Hepatocyte (in vitro differentiated cells): Measurements from ENCODE around the gene C11orf98. TPM values are rescaled to one million over a fixed set of nuclear protein-coding genes. Genes with fewer than 3 reads are reported as not detected.

Experiments
- DNase-seq: peaks from one replicate; pipeline ENCODE4 v3.0.0-alpha.2; 2016; ENCODE audit warnings: low spot score
- H2AFZ ChIP-seq: fragments of 200-600 bp; sonication (generic); 2 replicates; pipeline ENCODE4 v1.6.0; 2016; ENCODE audit warnings: antibody characterized with exemption, mild to moderate bottlenecking
- H3K27ac ChIP-seq: fragments of 200-600 bp; sonication (generic); 2 replicates; pipeline ENCODE4 v1.5.1; 2016; ENCODE audit warnings: mild to moderate bottlenecking
- H3K27me3 ChIP-seq: fragments of 200-600 bp; sonication (generic); 2 replicates; pipeline ENCODE4 v1.6.1; 2016
- H3K36me3 ChIP-seq: fragments of 200-600 bp; sonication (generic); replicated peaks from 2 replicates; pipeline ENCODE4 v1.5.1; 2016; ENCODE audit warnings: low read depth; ENCODE audit not compliant: insufficient read depth
- H3K4me1 ChIP-seq: fragments of 200-600 bp; sonication (generic); 2 replicates; pipeline ENCODE4 v1.5.1; 2016; ENCODE audit warnings: mild to moderate bottlenecking, moderate library complexity; ENCODE audit not compliant: insufficient read depth
- H3K4me2 ChIP-seq: fragments of 200-600 bp; sonication (generic); 2 replicates; pipeline ENCODE4 v1.6.0; 2016
- H3K4me3 ChIP-seq: fragments of 200-600 bp; sonication (generic); 2 replicates; pipeline ENCODE4 v1.5.1; 2016; ENCODE audit warnings: mild to moderate bottlenecking
- H3K79me2 ChIP-seq: fragments of 200-600 bp; sonication (generic); 2 replicates; pipeline ENCODE4 v1.6.0; 2017; ENCODE audit warnings: mild to moderate bottlenecking
- H3K9me2 ChIP-seq: fragments of 200-600 bp; sonication (generic); replicated peaks from 2 replicates; pipeline ENCODE4 v1.6.0; 2017; ENCODE audit warnings: mild to moderate bottlenecking; ENCODE audit not compliant: insufficient read depth
- H3K9me3 ChIP-seq: fragments of 200-600 bp; sonication (generic); 2 replicates; pipeline ENCODE4 v1.5.1; 2016; ENCODE audit warnings: low read depth, mild to moderate bottlenecking
- H4K20me1 ChIP-seq: fragments of 200-600 bp; sonication (generic); 2 replicates; pipeline ENCODE4 v1.6.0; 2016; ENCODE audit warnings: mild to moderate bottlenecking; ENCODE audit not compliant: insufficient read depth, poor library complexity, severe bottlenecking
- EZH2 ChIP-seq: fragments of 200-600 bp; sonication (generic); IDR thresholded peaks from 2 replicates; pipeline ENCODE4 v1.6.1; 2016; ENCODE audit warnings: antibody characterized with exemption, mild to moderate bottlenecking, borderline replicate concordance
- EZH2phosphoT487 ChIP-seq: fragments of 200-600 bp; sonication (generic); IDR thresholded peaks from one replicate; pipeline ENCODE4 v1.6.1; 2018; ENCODE audit warnings: antibody characterized with exemption, mild to moderate bottlenecking, low read depth, moderate library complexity; ENCODE audit not compliant: unreplicated experiment, severe bottlenecking
- WGBS: methylation state at CpG from one replicate; pipeline ENCODE4 v1.1.6; 2016; ENCODE audit warnings: low lambda C conversion rate; ENCODE audit errors: missing lambda C conversion rate; 5-methylcytosine and 5-hydroxymethylcytosine counted together
- polyA plus RNA-seq: library from polyadenylated mRNA; unstranded; fragments of >200 nt; fragmentation: Nextera tagmentation; extraction: Ambion mirVana; gene quantifications from 2 replicates; pipeline ENCODE4 v1.2.1, GENCODE V29; 2016
- total RNA-seq: library from RNA; depleted of rRNA; stranded (reverse); fragments of >200 nt; gene quantifications from 2 replicates; pipeline ENCODE4 v1.2.3, GENCODE V29; 2014
- TF ChIP-seq, protein P1 (sequence below): fragments of 200-600 bp; sonication (generic); IDR thresholded peaks from 2 replicates; pipeline ENCODE4 v1.5.1; 2016; ENCODE audit warnings: antibody characterized with exemption, mild to moderate bottlenecking; ENCODE audit not compliant: poor library complexity

Gene C11orf98
- 63.7 and 80.4 TPM in 2 replicates for total RNA-seq
- polyA plus RNA-seq, result 116 and 133 TPM in 2 replicates

- H3K4me3 ChIP-seq, result peak within 1 kb of the TSS; percentile 82
- H3K4me2 ChIP-seq, result peak within 1 kb of the TSS; percentile 84
- no peaks in the 10 kb centered on the region for H3K9me2 ChIP-seq
- no peaks in the 10 kb centered on the region for H3K27me3 ChIP-seq
- H4K20me1 ChIP-seq, result peaks cover 10% of the 10 kb centered on the region
- H3K27ac ChIP-seq, result peak within 1 kb of the TSS; percentile 95
- 2% methylated on average over 43 of the region's 47 CpGs for WGBS
- TF ChIP-seq EZH2phosphoT487 (no peak), EZH2 (no peak)
- TF ChIP-seq, protein P1, sequence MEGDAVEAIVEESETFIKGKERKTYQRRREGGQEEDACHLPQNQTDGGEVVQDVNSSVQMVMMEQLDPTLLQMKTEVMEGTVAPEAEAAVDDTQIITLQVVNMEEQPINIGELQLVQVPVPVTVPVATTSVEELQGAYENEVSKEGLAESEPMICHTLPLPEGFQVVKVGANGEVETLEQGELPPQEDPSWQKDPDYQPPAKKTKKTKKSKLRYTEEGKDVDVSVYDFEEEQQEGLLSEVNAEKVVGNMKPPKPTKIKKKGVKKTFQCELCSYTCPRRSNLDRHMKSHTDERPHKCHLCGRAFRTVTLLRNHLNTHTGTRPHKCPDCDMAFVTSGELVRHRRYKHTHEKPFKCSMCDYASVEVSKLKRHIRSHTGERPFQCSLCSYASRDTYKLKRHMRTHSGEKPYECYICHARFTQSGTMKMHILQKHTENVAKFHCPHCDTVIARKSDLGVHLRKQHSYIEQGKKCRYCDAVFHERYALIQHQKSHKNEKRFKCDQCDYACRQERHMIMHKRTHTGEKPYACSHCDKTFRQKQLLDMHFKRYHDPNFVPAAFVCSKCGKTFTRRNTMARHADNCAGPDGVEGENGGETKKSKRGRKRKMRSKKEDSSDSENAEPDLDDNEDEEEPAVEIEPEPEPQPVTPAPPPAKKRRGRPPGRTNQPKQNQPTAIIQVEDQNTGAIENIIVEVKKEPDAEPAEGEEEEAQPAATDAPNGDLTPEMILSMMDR, result no peak
- H3K9me3 ChIP-seq, result no peaks in the 10 kb centered on the region
- H3K4me1 ChIP-seq, result peaks cover 16% of the 10 kb centered on the region
- H3K79me2 ChIP-seq, result peaks cover 44% of the 10 kb centered on the region
- no peaks in the 10 kb centered on the region for H3K36me3 ChIP-seq
- peak; percentile 96 for DNase-seq
- peak within 1 kb of the TSS; percentile 66 for H2AFZ ChIP-seq
These were observed at the start of gene C11orf98, which contains the start of gene CSKMT for GRCh38 chr11:62665075-62665598. Gene C11orf98, minus strand, starts transcription at chr11:62665210. Its CDS starts 41 bp downstream, at chr11:62665169. Gene CSKMT, plus strand, starts transcription at chr11:62665312. Its CDS starts 568 bp downstream, at chr11:62665880.

DNA sequence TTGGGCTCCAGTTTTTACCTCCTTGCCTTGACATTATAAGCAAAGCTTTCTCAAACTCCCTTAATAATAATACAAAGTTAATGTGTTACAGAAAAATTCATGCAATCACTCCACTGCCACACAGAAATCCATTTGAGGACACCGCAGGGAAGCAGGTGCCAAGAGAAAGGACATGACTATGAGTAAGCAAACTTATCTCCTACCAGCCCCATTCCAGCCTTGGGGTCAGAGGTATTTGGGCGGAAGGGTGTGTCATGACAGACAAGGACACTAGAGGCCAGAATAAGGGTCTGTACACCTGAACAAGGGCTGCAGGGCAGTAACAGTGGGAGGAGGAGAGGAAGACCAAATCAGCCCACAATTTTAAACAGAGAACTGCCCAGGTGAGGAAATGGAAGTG lies 48.3 kb upstream of the C11orf98 start:
- Histone ChIP-seq H3K27ac (peak overlapping the region; percentile 74), H3K36me3 (no peaks in the 10 kb centered on the region), H3K79me2 (peaks cover 29% of the 10 kb centered on the region), H3K9me3 (no peaks in the 10 kb centered on the region), H3K4me3 (no peak overlapping the region), H3K4me2 (peak overlapping the region; percentile 34), H4K20me1 (peaks cover 3% of the 10 kb centered on the region), H2AFZ (no peak overlapping the region), H3K27me3 (no peaks in the 10 kb centered on the region), H3K9me2 (no peaks in the 10 kb centered on the region), H3K4me1 (peaks cover 34% of the 10 kb centered on the region)
- WGBS, result 63% methylated on average over 2 of the region's 2 CpGs
- no peak for TF ChIP-seq EZH2
- DNase-seq, result peak; percentile 79

- no peaks in the 10 kb centered on the region for H3K9me3 ChIP-seq
- peak overlapping the region; percentile 11 for H3K4me2 ChIP-seq
- H3K79me2 ChIP-seq, result peaks cover 29% of the 10 kb centered on the region
- H3K27me3 ChIP-seq, result no peaks in the 10 kb centered on the region
- no peaks in the 10 kb centered on the region for H3K9me2 ChIP-seq
- H3K27ac ChIP-seq, result peak overlapping the region; percentile 74
- peaks cover 38% of the 10 kb centered on the region for H3K4me1 ChIP-seq
- DNase-seq, result no peak
- 79% methylated on average over 3 of the region's 3 CpGs for WGBS
- TF ChIP-seq EZH2 (no peak), EZH2phosphoT487 (no peak)
- TF ChIP-seq, protein P1, result no peak
- H2AFZ ChIP-seq, result no peak overlapping the region
- H3K36me3 ChIP-seq, result no peaks in the 10 kb centered on the region
- no peaks in the 10 kb centered on the region for H4K20me1 ChIP-seq
- no peak overlapping the region for H3K4me3 ChIP-seq
These were observed 47.9 kb upstream of the C11orf98 start for GRCh38 chr11:62712861-62713260.

DNA sequence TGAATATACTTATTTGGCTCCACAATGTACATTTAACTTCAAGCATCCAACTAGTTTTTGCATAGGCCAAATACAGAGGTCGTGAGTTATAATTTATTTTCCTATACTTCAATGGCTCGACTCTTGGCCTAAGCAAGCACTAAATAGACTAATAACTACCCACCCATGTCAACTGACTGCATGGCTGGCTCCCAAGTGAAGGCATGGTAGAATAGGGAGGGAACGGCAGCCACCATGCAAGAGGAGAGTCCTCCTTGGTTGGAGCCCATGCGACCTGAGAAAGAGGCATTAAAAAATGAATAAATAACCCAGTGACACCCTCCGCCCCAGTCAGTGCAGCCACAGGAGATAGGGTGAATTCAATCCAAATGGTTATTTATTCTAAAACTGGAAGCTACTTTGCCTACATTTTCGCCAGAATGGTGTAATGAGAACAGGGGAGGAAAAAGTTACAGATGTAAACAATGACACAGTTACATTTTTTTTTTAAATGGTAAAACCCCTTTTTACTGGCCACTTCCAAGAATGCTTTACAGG lies 47.3 kb upstream of the C11orf98 start:
- Histone ChIP-seq H2AFZ (no peak overlapping the region), H3K36me3 (no peaks in the 10 kb centered on the region), H3K4me1 (peaks cover 42% of the 10 kb centered on the region), H3K27me3 (no peaks in the 10 kb centered on the region), H3K79me2 (peaks cover 30% of the 10 kb centered on the region), H3K4me3 (no peak overlapping the region), H3K9me2 (no peaks in the 10 kb centered on the region), H3K9me3 (no peaks in the 10 kb centered on the region), H3K4me2 (peak overlapping the region; percentile 11), H3K27ac (peak overlapping the region; percentile 74), H4K20me1 (no peaks in the 10 kb centered on the region)
- 96% methylated on average over 6 of the region's 6 CpGs for WGBS
- TF ChIP-seq EZH2, result no peak
- no peak for TF ChIP-seq EZH2phosphoT487
- TF ChIP-seq, protein P1, result no peak
- no peak for DNase-seq
